IMR-90 (cell line): ENCODE results near the gene AGXT. TPM values are rescaled to one million over a fixed set of nuclear protein-coding genes. Genes with fewer than 3 reads are reported as not detected.

ENCODE experiments used
- ATAC-seq: fragments of 200-7000 bp; cut with Tn5 transposase; 2 replicates; pipeline ENCODE4 v1.9.1; 2020; ENCODE audit warnings: low read depth, mild to moderate bottlenecking, moderate library complexity
- BruUV-seq: library from RNA; stranded (reverse); fragments of 400-500 nt; replicated peaks from 2 replicates; lab custom pipeline; 2021; lab: Mats Ljungman, UMichigan
- CTCF ChIA-PET: fragments of 300-600 bp; formaldehyde crosslinking; extraction: SDS; loops from one replicate; lab custom pipeline; 2021; ENCODE audit warnings: antibody characterized with exemption; lab: Yijun Ruan, JAX
- POLR2A ChIA-PET: fragments of 300-600 bp; sonication (Branson Sonifier 250); formaldehyde crosslinking; loops from one replicate; lab custom pipeline; 2022; ENCODE audit warnings: antibody characterized with exemption; ENCODE audit not compliant: unreplicated experiment; lab: Charles Lee
- DNase-seq: peaks from one replicate; pipeline ENCODE4 v3.0.0; 2013
- H2AFZ ChIP-seq: replicated peaks from 2 replicates; pipeline ENCODE3; 2013; ENCODE audit warnings: low read length, mild to moderate bottlenecking; ENCODE audit not compliant: poor library complexity
- H2AK5ac ChIP-seq: 2 replicates; pipeline ENCODE4 v1.6.1; 2013; ENCODE audit warnings: low read depth, low read length, inconsistent platforms
- H2AK9ac ChIP-seq: replicated peaks from 2 replicates; pipeline ENCODE3; 2013; ENCODE audit warnings: mild to moderate bottlenecking, low read depth, low read length, moderate library complexity; ENCODE audit not compliant: poor library complexity
- H2BK120ac ChIP-seq: 2 replicates; pipeline ENCODE4 v1.6.1; 2013; ENCODE audit warnings: low read depth, low read length, inconsistent platforms
- H2BK15ac ChIP-seq: 3 replicates; pipeline ENCODE4 v1.6.1; 2013; ENCODE audit warnings: low read depth, low read length, inconsistent platforms
- H2BK20ac ChIP-seq: 2 replicates; pipeline ENCODE4 v1.6.1; 2013; ENCODE audit warnings: low read depth, mild to moderate bottlenecking, inconsistent platforms, low read length, moderate library complexity
- H2BK5ac ChIP-seq: 2 replicates; pipeline ENCODE4 v1.6.1; 2013; ENCODE audit warnings: mild to moderate bottlenecking, low read depth, low read length, inconsistent platforms; ENCODE audit not compliant: poor library complexity, severe bottlenecking
- H3K14ac ChIP-seq: replicated peaks from 2 replicates; pipeline ENCODE4 v1.6.1; 2013; ENCODE audit warnings: low read depth, low read length, inconsistent platforms
- H3K18ac ChIP-seq: 2 replicates; pipeline ENCODE4 v1.6.1; 2013; ENCODE audit warnings: low read depth, low read length, control low read depth
- H3K23ac ChIP-seq: 2 replicates; pipeline ENCODE4 v1.6.1; 2013; ENCODE audit warnings: low read depth, low read length, inconsistent platforms
- H3K27ac ChIP-seq: 2 replicates; pipeline ENCODE4 v1.5.1; 2013; ENCODE audit warnings: mild to moderate bottlenecking, control low read depth, low read length; ENCODE audit not compliant: insufficient read depth
- H3K27me3 ChIP-seq: 2 replicates; pipeline ENCODE4 v1.6.1; 2013; ENCODE audit warnings: low read length; ENCODE audit not compliant: control insufficient read depth, insufficient read depth
- H3K36me3 ChIP-seq: 2 replicates; pipeline ENCODE4 v1.6.1; 2013; ENCODE audit warnings: low read length, mixed read lengths; ENCODE audit not compliant: control insufficient read depth, insufficient read depth
- H3K4ac ChIP-seq: 2 replicates; pipeline ENCODE4 v1.6.1; 2013; ENCODE audit warnings: low read depth, low read length, inconsistent platforms
- H3K4me1 ChIP-seq: 2 replicates; pipeline ENCODE4 v1.6.1; 2013; ENCODE audit warnings: low read length, mixed read lengths; ENCODE audit not compliant: control insufficient read depth, insufficient read depth
- H3K4me2 ChIP-seq: 2 replicates; pipeline ENCODE4 v1.6.1; 2013; ENCODE audit warnings: low read depth, mild to moderate bottlenecking, control low read depth, low read length, moderate library complexity
- H3K4me3 ChIP-seq: 2 replicates; pipeline ENCODE4 v1.5.1; 2013; ENCODE audit warnings: low read depth, mild to moderate bottlenecking, control low read depth, low read length, moderate library complexity; ENCODE audit not compliant: insufficient read depth
- H3K56ac ChIP-seq: 2 replicates; pipeline ENCODE4 v1.6.1; 2013; ENCODE audit warnings: low read length, inconsistent platforms; ENCODE audit not compliant: insufficient read depth; ENCODE audit errors: extremely low read depth
- H3K79me1 ChIP-seq, 2 experiments: 2 replicates each; pipeline ENCODE4 v1.6.1; 2013; ENCODE audit warnings: low read length in 2 of 2, inconsistent platforms in 1 of 2, low read depth in 1 of 2
- H3K9ac ChIP-seq: 2 replicates; pipeline ENCODE4 v1.6.1; 2013; ENCODE audit warnings: low read depth, low read length, control low read depth
- H3K9me1 ChIP-seq: 2 replicates; pipeline ENCODE4 v1.6.1; 2013; ENCODE audit warnings: low read length, inconsistent platforms; ENCODE audit not compliant: insufficient read depth
- H3K9me3 ChIP-seq: 2 replicates; pipeline ENCODE4 v1.6.1; 2013; ENCODE audit warnings: low read length; ENCODE audit not compliant: control insufficient read depth, insufficient read depth
- H4K20me1 ChIP-seq: 2 replicates; pipeline ENCODE4 v1.6.1; 2013; ENCODE audit warnings: low read length, inconsistent platforms; ENCODE audit not compliant: insufficient read depth
- H4K5ac ChIP-seq: 2 replicates; pipeline ENCODE4 v1.6.1; 2013; ENCODE audit warnings: mild to moderate bottlenecking, low read depth, low read length, control low read depth
- H4K8ac ChIP-seq, 2 experiments: 2 replicates each; pipeline ENCODE4 v1.6.1; 2013; ENCODE audit warnings: low read depth in 2 of 2, low read length in 2 of 2, control low read depth in 1 of 2, inconsistent platforms in 1 of 2
- H4K91ac ChIP-seq: 2 replicates; pipeline ENCODE4 v1.6.1; 2013; ENCODE audit warnings: low read depth, low read length, inconsistent platforms; ENCODE audit not compliant: insufficient read depth
- BHLHE40 ChIP-seq: fragments of 150-350 bp; IDR thresholded peaks from 2 replicates; pipeline ENCODE4 v1.6.1; 2016; ENCODE audit warnings: mild to moderate bottlenecking, low read depth, low read length
- CHD1 ChIP-seq: IDR thresholded peaks from 2 replicates; pipeline ENCODE4 v1.6.1; 2012; ENCODE audit warnings: low read depth, low read length, improper control_type of control experiment
- MAFK ChIP-seq: IDR thresholded peaks from 2 replicates; pipeline ENCODE4 v1.6.1; 2012; ENCODE audit warnings: low read depth, low read length, improper control_type of control experiment
- MAZ ChIP-seq: IDR thresholded peaks from 2 replicates; pipeline ENCODE4 v1.6.1; 2012; ENCODE audit warnings: low read depth, mild to moderate bottlenecking, low read length, improper control_type of control experiment, moderate library complexity, borderline replicate concordance
- RAD21 ChIP-seq: IDR thresholded peaks from 2 replicates; pipeline ENCODE4 v1.6.1; 2012; ENCODE audit warnings: low read length, improper control_type of control experiment
- SMC3 ChIP-seq: fragments of 150-350 bp; IDR thresholded peaks from 2 replicates; pipeline ENCODE4 v1.6.1; 2016; ENCODE audit warnings: low read depth, mild to moderate bottlenecking, antibody characterized with exemption, low read length, moderate library complexity
- WGBS, 2 experiments: methylation state at CpG; one replicate each; pipeline versions ENCODE4 v1.1.5 to v1.1.7; 2013; ENCODE audit warnings: missing lambda C conversion rate in 2 of 2; ENCODE audit not compliant: insufficient read length in 1 of 2; ENCODE audit errors: extremely low coverage in 2 of 2; 5-methylcytosine and 5-hydroxymethylcytosine counted together
- dilution Hi-C: fragments of 300-500 bp; cut with HindIII; formaldehyde crosslinking; loops from one replicate; pipeline ENCODE4 v1.14.3; 2018; ENCODE audit warnings: low sequenced_read_pairs; ENCODE audit not compliant: unreplicated experiment
- in situ Hi-C: fragments of 300-500 bp; cut with MboI; formaldehyde crosslinking; loops from 3 replicates; pipeline ENCODE4 v1.14.3; 2019; ENCODE audit warnings: low sequenced_read_pairs, inconsistent platforms, mixed read lengths
- intact Hi-C: fragments of 100-400 bp; cut with micrococcal nuclease; formaldehyde crosslinking; loops from 2 replicates; pipeline ENCODE4 v1.10.0; 2022
- polyA plus RNA-seq, 3 experiments: library from polyadenylated mRNA; depleted of rRNA; stranded (reverse); fragments of >200 nt; gene quantifications; 2 replicates each; pipeline ENCODE4 v1.2.3, GENCODE V29; 2012; ENCODE audit warnings: low replicate concordance in 1 of 3
- total RNA-seq: library from RNA; depleted of rRNA; stranded (reverse); fragments of >200 nt; gene quantifications from 2 replicates; pipeline ENCODE4 v1.2.3, GENCODE V29; 2012
- TF ChIP-seq, protein P1 (sequence below): fragments of 150-350 bp; IDR thresholded peaks from 2 replicates; pipeline ENCODE4 v1.6.1; 2017; ENCODE audit warnings: mild to moderate bottlenecking, antibody characterized with exemption, low read length, low read depth

AGXT gene
- total and polyA plus RNA-seq, 2 of the 4 experiments (the other 2 are of a cell fraction): not detected

GRCh38 chr2:240877460-240878340 is 9.1 kb downstream of the AGXT start (continued):
- TF ChIP-seq RAD21: no peak

DNA sequence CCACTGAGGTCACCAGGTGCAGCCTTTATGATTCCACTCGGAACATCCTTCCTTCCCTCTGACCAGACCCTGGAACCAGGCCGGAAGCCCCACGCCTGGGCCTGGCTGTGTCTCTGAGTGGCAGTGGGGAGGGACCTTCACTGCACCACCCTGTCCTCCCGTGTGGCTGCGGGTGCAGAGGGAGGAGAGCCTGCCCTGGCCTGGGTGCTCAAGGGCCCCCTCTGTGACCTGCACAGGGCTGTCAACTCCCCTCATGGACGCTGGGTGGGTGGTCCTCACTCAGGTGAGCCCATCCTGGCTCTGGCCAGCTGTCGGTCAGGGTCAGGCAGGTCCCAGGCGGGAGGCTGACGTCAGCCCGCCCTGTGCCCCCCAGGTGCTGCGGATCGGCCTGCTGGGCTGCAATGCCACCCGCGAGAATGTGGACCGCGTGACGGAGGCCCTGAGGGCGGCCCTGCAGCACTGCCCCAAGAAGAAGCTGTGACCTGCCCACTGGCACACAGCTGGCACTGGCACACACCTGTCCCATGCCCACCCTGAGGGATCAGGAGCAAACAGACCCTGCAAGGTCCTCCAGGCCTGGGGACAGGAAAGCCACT is 9.8 kb downstream of the AGXT start:
- Histone ChIP-seq H3K4me2 (no peak overlapping the region), H2BK15ac (no peak overlapping the region), H2AK5ac (no peak overlapping the region), H3K9ac (no peak overlapping the region), H3K79me1 (no peaks in the 10 kb centered on the region), H4K5ac (no peak overlapping the region), H4K20me1 (no peaks in the 10 kb centered on the region), H3K4me3 (no peak overlapping the region), H2BK5ac (no peak overlapping the region), H2BK120ac (no peak overlapping the region), H3K27ac (no peak overlapping the region), H3K27me3 (peaks cover 11% of the 10 kb centered on the region), H4K91ac (no peak overlapping the region), H3K9me3 (no peaks in the 10 kb centered on the region), H2AFZ (no peak overlapping the region), H3K36me3 (no peaks in the 10 kb centered on the region), H3K18ac (no peak overlapping the region), H3K14ac (no peak overlapping the region), H3K9me1 (no peaks in the 10 kb centered on the region), H3K23ac (no peak overlapping the region), H2BK20ac (no peak overlapping the region), H3K4me1 (no peaks in the 10 kb centered on the region), H3K4ac (no peak overlapping the region), H4K8ac (no peak overlapping the region), H2AK9ac (peak overlapping the region; percentile 28), H3K56ac (no peak overlapping the region)
- dilution Hi-C loops: no loop called here
- in situ Hi-C loops: no loop called here
- TF ChIP-seq, protein P1, sequence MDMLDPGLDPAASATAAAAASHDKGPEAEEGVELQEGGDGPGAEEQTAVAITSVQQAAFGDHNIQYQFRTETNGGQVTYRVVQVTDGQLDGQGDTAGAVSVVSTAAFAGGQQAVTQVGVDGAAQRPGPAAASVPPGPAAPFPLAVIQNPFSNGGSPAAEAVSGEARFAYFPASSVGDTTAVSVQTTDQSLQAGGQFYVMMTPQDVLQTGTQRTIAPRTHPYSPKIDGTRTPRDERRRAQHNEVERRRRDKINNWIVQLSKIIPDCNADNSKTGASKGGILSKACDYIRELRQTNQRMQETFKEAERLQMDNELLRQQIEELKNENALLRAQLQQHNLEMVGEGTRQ: no peak
- TF ChIP-seq BHLHE40: no peak
- no peak for TF ChIP-seq SMC3
- TF ChIP-seq CHD1: no peak
- TF ChIP-seq MAFK: no peak
- TF ChIP-seq MAZ: no peak
- intact Hi-C loops: no loop called here
- no TSS peak for BruUV-seq
- POLR2A ChIA-PET: no interaction called here
- ATAC-seq: no peak
- WGBS, 2 experiments: 82% methylated on average over 15 of the region's 18 CpGs; no CpG with 5 or more reads in 1 of the 2 experiments
- DNase-seq: no peak
- CTCF ChIA-PET: no interaction called here
